Calu3 (cell line): ENCODE data around the gene LTK. TPM values are rescaled to one million over a fixed set of nuclear protein-coding genes. Genes with fewer than 3 reads are reported as not detected.

Source experiments
- BruUV-seq: library from RNA; stranded (reverse); fragments of 400-500 nt; replicated peaks from 2 replicates; lab custom pipeline; 2021; lab: Mats Ljungman, UMichigan
- CTCF ChIA-PET: fragments of 300-600 bp; sonication (Branson Sonifier 250); formaldehyde crosslinking; loops from one replicate; lab custom pipeline; 2022; ENCODE audit warnings: antibody characterized with exemption; lab: Charles Lee
- DNase-seq: peaks from one replicate; pipeline ENCODE4 v3.0.0; 2022
- H3K27ac Mint-ChIP-seq: one replicate; pipeline ENCODE4 v1.8.0; 2022; ENCODE audit warnings: mixed read lengths; ENCODE audit not compliant: unreplicated experiment
- H3K27me3 Mint-ChIP-seq: one replicate; pipeline ENCODE4 v1.8.0; 2022; ENCODE audit warnings: mixed read lengths; ENCODE audit not compliant: unreplicated experiment
- H3K36me3 Mint-ChIP-seq: one replicate; pipeline ENCODE4 v1.8.0; 2022; ENCODE audit warnings: mild to moderate bottlenecking, moderate library complexity, mixed read lengths; ENCODE audit not compliant: insufficient read depth, unreplicated experiment
- H3K4me1 Mint-ChIP-seq: one replicate; pipeline ENCODE4 v1.8.0; 2022; ENCODE audit warnings: mild to moderate bottlenecking, low read depth, mixed read lengths; ENCODE audit not compliant: unreplicated experiment
- H3K4me3 Mint-ChIP-seq: one replicate; pipeline ENCODE4 v1.8.0; 2022; ENCODE audit warnings: mild to moderate bottlenecking, low read depth, moderate library complexity, mixed read lengths; ENCODE audit not compliant: unreplicated experiment
- H3K9me3 Mint-ChIP-seq: one replicate; pipeline ENCODE4 v1.8.0; 2022; ENCODE audit warnings: low read depth, mixed read lengths; ENCODE audit not compliant: unreplicated experiment
- CTCF ChIP-seq: fragments of 200-600 bp; IDR thresholded peaks from one replicate; pipeline ENCODE4 v1.8.0; 2022; ENCODE audit warnings: antibody characterized with exemption; ENCODE audit not compliant: unreplicated experiment
- intact Hi-C: fragments of 100-400 bp; cut with micrococcal nuclease; formaldehyde crosslinking; loops from one replicate; pipeline ENCODE4 v1.10.0; 2022; ENCODE audit not compliant: unreplicated experiment
- total RNA-seq: library from RNA; stranded (reverse); gene quantifications from 2 replicates; pipeline ENCODE4 v1.2.3, GENCODE V29; 2022

The LTK gene
- total RNA-seq, 1 experiment from 2014 or later = 0.24 TPM

GRCh38 chr15:41561104-41561776, 47.6 kb upstream of the LTK start:
- no peaks in the 10 kb centered on the region for H3K4me1 Mint-ChIP-seq

GRCh38 chr15:41560572-41560874, 46.9 kb upstream of the LTK start:
- H3K4me3 Mint-ChIP-seq = no peak overlapping the region
- BruUV-seq = no TSS peak
- no peaks in the 10 kb centered on the region for H3K4me1 Mint-ChIP-seq
- no peak for DNase-seq
- intact Hi-C loops = no loop called here
- H3K27me3 Mint-ChIP-seq = peaks cover 9% of the 10 kb centered on the region
- no peaks in the 10 kb centered on the region for H3K9me3 Mint-ChIP-seq
- no peak overlapping the region for H3K27ac Mint-ChIP-seq
- H3K36me3 Mint-ChIP-seq = peaks cover 15% of the 10 kb centered on the region
- TF ChIP-seq CTCF = no peak
- CTCF ChIA-PET = no interaction called here

More at GRCh38 chr15:41561104-41561776, 47.6 kb upstream of the LTK start:
- BruUV-seq = no TSS peak
- no peak for TF ChIP-seq CTCF
- Mint-ChIP-seq H3K27ac (no peak overlapping the region), H3K36me3 (peaks cover 15% of the 10 kb centered on the region), H3K4me3 (no peak overlapping the region), H3K27me3 (peaks cover 2% of the 10 kb centered on the region), H3K9me3 (no peaks in the 10 kb centered on the region)
- intact Hi-C loops = no loop called here
- no peak for DNase-seq
- CTCF ChIA-PET = no interaction called here

GRCh38 chr15:41559239-41559782, 45.7 kb upstream of the LTK start:
- H3K4me1 Mint-ChIP-seq = no peaks in the 10 kb centered on the region
- intact Hi-C loops = no loop called here
- H3K27ac Mint-ChIP-seq = no peak overlapping the region
- H3K27me3 Mint-ChIP-seq = peaks cover 21% of the 10 kb centered on the region
- no peak for DNase-seq
- no peaks in the 10 kb centered on the region for H3K9me3 Mint-ChIP-seq
- BruUV-seq = no TSS peak
- H3K36me3 Mint-ChIP-seq = peaks cover 15% of the 10 kb centered on the region
- H3K4me3 Mint-ChIP-seq = peak overlapping the region; percentile 77
- CTCF ChIA-PET = interaction anchor here (0.6 kb wide), 1 partner anchor 64 kb away, joined by 4 read pairs; no protein-coding TSS in a partner anchor
- no peak for TF ChIP-seq CTCF

GRCh38 chr15:41558400-41559238, 45.0 kb upstream of the LTK start, which contains the start of gene TYRO3:
Gene TYRO3, plus strand, starts transcription at chr15:41559212. Its CDS starts 46 bp downstream, at chr15:41559258.
- H3K27ac Mint-ChIP-seq = peak within 1 kb of the TSS; percentile 66
- intact Hi-C loops = no loop called here

More at GRCh38 chr15:41558400-41559238, 45.0 kb upstream of the LTK start, which contains the start of gene TYRO3:
- DNase-seq = peak; percentile 60
- H3K4me1 Mint-ChIP-seq = no peaks in the 10 kb centered on the region
- TF ChIP-seq CTCF = no peak
- no peaks in the 10 kb centered on the region for H3K9me3 Mint-ChIP-seq
- peaks cover 15% of the 10 kb centered on the region for H3K36me3 Mint-ChIP-seq
- CTCF ChIA-PET = interaction anchor here (0.6 to 1.3 kb wide), 3 partner anchors 10 to 93 kb away, joined by 3 to 4 read pairs (median 3); no protein-coding TSS in a partner anchor
- H3K27me3 Mint-ChIP-seq = peaks cover 22% of the 10 kb centered on the region
- no TSS peak for BruUV-seq
- H3K4me3 Mint-ChIP-seq = peak within 1 kb of the TSS; percentile 77
